Caco-2 (cell line): ENCODE results near the gene TMCO5A. TPM values are rescaled to one million over a fixed set of nuclear protein-coding genes. Genes with fewer than 3 reads are reported as not detected.

Experiments used
- Bru-seq: library from RNA; stranded (reverse); fragments of 400-500 nt; gene quantifications from one replicate; lab custom pipeline; 2021; lab: Mats Ljungman, UMichigan
- BruChase-seq, 2 experiments: library from RNA; stranded (reverse); fragments of 400-500 nt; gene quantifications; one replicate each; lab custom pipeline; 2021; lab: Mats Ljungman, UMichigan
- BruUV-seq: library from RNA; stranded (reverse); fragments of 400-500 nt; replicated peaks from 2 replicates; lab custom pipeline; 2021; lab: Mats Ljungman, UMichigan
- CTCF ChIA-PET: fragments of 300-600 bp; sonication (Branson Sonifier 250); formaldehyde crosslinking; loops from one replicate; lab custom pipeline; 2022; ENCODE audit warnings: antibody characterized with exemption; lab: Charles Lee
- POLR2A ChIA-PET: fragments of 300-600 bp; sonication (Branson Sonifier 250); formaldehyde crosslinking; loops from one replicate; lab custom pipeline; 2022; ENCODE audit warnings: antibody characterized with exemption; lab: Charles Lee
- DNase-seq, 2 experiments: peaks; one replicate each; pipeline versions ENCODE4 v3.0.0 to v3.0.0-alpha.2; 2020 to 2022
- H3K27me3 ChIP-seq: replicated peaks from 2 replicates; pipeline ENCODE4 v1.6.0; 2011; ENCODE audit warnings: low read length; ENCODE audit not compliant: control insufficient read depth, insufficient read depth
- H3K36me3 ChIP-seq: 2 replicates; pipeline ENCODE4 v1.5.1; 2011; ENCODE audit warnings: low read length; ENCODE audit not compliant: control insufficient read depth, insufficient read depth
- H3K4me1 ChIP-seq: fragments of 250-450 bp; sonication (Bioruptor Pico); 2 replicates; pipeline ENCODE4 v1.5.1; 2020; ENCODE audit warnings: mild to moderate bottlenecking
- H3K4me3 ChIP-seq: 2 replicates; pipeline ENCODE4 v1.5.1; 2011; ENCODE audit warnings: low read depth, mild to moderate bottlenecking, control low read depth, low read length
- H3K9me3 ChIP-seq: fragments of 250-450 bp; sonication (Bioruptor Pico); 2 replicates; pipeline ENCODE4 v1.5.1; 2020; ENCODE audit warnings: mild to moderate bottlenecking, moderate library complexity
- H3K27ac Mint-ChIP-seq: one replicate; pipeline ENCODE4 v1.8.0; 2022; ENCODE audit warnings: mixed read lengths; ENCODE audit not compliant: unreplicated experiment
- H3K27me3 Mint-ChIP-seq: one replicate; pipeline ENCODE4 v1.8.0; 2022; ENCODE audit warnings: mixed read lengths; ENCODE audit not compliant: insufficient read depth, unreplicated experiment
- H3K36me3 Mint-ChIP-seq: one replicate; pipeline ENCODE4 v1.8.0; 2022; ENCODE audit warnings: mild to moderate bottlenecking, mixed read lengths; ENCODE audit not compliant: insufficient read depth, unreplicated experiment
- H3K4me1 Mint-ChIP-seq: one replicate; pipeline ENCODE4 v1.8.0; 2022; ENCODE audit warnings: low read depth, mixed read lengths; ENCODE audit not compliant: unreplicated experiment
- H3K4me3 Mint-ChIP-seq: one replicate; pipeline ENCODE4 v1.8.0; 2022; ENCODE audit warnings: mild to moderate bottlenecking, moderate library complexity, mixed read lengths; ENCODE audit not compliant: unreplicated experiment
- H3K9me3 Mint-ChIP-seq: one replicate; pipeline ENCODE4 v1.8.0; 2022; ENCODE audit warnings: mixed read lengths; ENCODE audit not compliant: unreplicated experiment
- intact Hi-C: fragments of 100-400 bp; cut with micrococcal nuclease; formaldehyde crosslinking; loops from one replicate; pipeline ENCODE4 v1.10.0; 2022; ENCODE audit not compliant: unreplicated experiment
- long read RNA-seq: library from polyadenylated mRNA; stranded (forward); transcript quantifications from one replicate; pipeline ENCODE4 v2.0.0, GENCODE V29; 2022
- total RNA-seq: library from RNA; stranded (reverse); gene quantifications from 2 replicates; pipeline ENCODE4 v1.2.3, GENCODE V29; 2022
- TF ChIP-seq, protein P1 (sequence below), 2 experiments: fragments of 200-600 bp in 1 of 2; IDR thresholded peaks; 1 replicate in 1 of 2; 2 replicates in 1 of 2; pipeline versions ENCODE4 v1.5.1 to v1.8.0; 2011 to 2022; ENCODE audit warnings: antibody characterized with exemption in 1 of 2, control low read depth in 1 of 2, inconsistent platforms in 1 of 2, low read depth in 1 of 2, low read length in 1 of 2, mild to moderate bottlenecking in 1 of 2, moderate library complexity in 1 of 2; ENCODE audit not compliant: insufficient read depth in 1 of 2, severe bottlenecking in 1 of 2, unreplicated experiment in 1 of 2

The TMCO5A gene
- total RNA-seq, result not detected in 2 replicates
- not detected for Bru-seq, nascent RNA
- not detected for BruChase-seq, experiment 1, labeled RNA remaining after a 2-hour chase
- BruChase-seq, experiment 2, labeled RNA remaining after a 6-hour chase, result not detected
- long read RNA-seq, result 0 reads

DNA sequence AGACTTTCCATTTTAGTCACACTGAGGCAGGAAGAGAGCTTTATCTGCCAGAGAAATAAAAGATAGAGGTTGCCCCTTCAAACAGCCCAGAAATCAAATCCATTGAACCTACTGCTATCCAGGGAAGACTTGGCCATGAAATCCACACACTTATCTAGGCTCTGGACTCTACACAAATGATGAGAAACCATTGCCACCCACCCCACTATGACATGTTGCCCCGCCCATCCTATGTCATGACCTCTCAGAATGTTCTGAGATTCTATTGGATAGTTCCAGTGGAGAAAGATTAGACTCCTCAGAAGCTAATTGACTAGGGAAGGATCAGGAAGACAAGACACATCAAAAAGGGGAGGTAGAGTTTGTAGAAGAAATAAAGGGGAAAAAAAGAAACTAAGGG lies at the start of gene TMCO5A:
TSS of gene TMCO5A (plus strand) at position 301 of the 400 bp plus-strand sequence. CDS start 1,684 bp downstream, outside the sequence.
- CTCF ChIA-PET, result no interaction called here
- POLR2A ChIA-PET, result no interaction called here

DNA sequence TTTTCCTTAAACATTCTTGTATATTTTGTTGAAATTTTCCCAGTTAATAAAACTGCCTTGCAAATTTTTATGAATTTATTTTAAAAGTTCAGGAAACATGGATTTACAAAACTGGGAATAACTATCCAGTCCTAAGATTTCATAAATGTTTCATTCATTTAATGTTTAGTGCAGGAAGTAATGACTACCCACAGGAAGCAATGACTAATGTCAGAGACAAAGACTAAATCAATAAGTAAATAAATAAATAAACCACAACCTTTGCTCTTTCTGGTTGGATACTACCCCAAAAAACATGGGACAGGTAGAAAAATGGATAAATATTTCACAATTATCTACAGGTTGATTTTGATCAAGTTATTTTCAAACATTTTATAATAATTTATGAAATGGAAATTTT lies 48.8 kb upstream of the TMCO5A start:
- Histone ChIP-seq H3K4me3 (no peak overlapping the region), H3K9me3 (no peaks in the 10 kb centered on the region), H3K27me3 (no peaks in the 10 kb centered on the region), H3K36me3 (no peaks in the 10 kb centered on the region), H3K4me1 (no peaks in the 10 kb centered on the region)
- Mint-ChIP-seq H3K9me3 (no peaks in the 10 kb centered on the region), H3K36me3 (no peaks in the 10 kb centered on the region), H3K4me1 (no peaks in the 10 kb centered on the region), H3K4me3 (no peak overlapping the region), H3K27ac (no peak overlapping the region), H3K27me3 (peaks cover 25% of the 10 kb centered on the region)
- ChIA-PET CTCF (no interaction called here), POLR2A (no interaction called here)
- intact Hi-C loops, result loop anchor here (10.0 kb wide), 2 partner anchors 681 to 751 kb away; no protein-coding TSS in a partner anchor
- TF ChIP-seq, protein P1, sequence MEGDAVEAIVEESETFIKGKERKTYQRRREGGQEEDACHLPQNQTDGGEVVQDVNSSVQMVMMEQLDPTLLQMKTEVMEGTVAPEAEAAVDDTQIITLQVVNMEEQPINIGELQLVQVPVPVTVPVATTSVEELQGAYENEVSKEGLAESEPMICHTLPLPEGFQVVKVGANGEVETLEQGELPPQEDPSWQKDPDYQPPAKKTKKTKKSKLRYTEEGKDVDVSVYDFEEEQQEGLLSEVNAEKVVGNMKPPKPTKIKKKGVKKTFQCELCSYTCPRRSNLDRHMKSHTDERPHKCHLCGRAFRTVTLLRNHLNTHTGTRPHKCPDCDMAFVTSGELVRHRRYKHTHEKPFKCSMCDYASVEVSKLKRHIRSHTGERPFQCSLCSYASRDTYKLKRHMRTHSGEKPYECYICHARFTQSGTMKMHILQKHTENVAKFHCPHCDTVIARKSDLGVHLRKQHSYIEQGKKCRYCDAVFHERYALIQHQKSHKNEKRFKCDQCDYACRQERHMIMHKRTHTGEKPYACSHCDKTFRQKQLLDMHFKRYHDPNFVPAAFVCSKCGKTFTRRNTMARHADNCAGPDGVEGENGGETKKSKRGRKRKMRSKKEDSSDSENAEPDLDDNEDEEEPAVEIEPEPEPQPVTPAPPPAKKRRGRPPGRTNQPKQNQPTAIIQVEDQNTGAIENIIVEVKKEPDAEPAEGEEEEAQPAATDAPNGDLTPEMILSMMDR (IDR thresholded peaks at IDR 0.05; ENCODE audit: insufficient read depth in 1 of 2, low read depth in 1 of 2, low read length in 1 of 2, severe bottlenecking in 1 of 2, unreplicated experiment in 1 of 2), result no peak
- DNase-seq, result no peak
- BruUV-seq, result no TSS peak

More for the DNA sequence above, at the start of gene TMCO5A:
- Histone ChIP-seq H3K36me3 (no peaks in the 10 kb centered on the region), H3K27me3 (no peaks in the 10 kb centered on the region), H3K9me3 (no peaks in the 10 kb centered on the region), H3K4me3 (no peak within 1 kb of the TSS), H3K4me1 (peaks cover 4% of the 10 kb centered on the region; the same call in 1 of the 2 replicates)
- Mint-ChIP-seq H3K36me3 (no peaks in the 10 kb centered on the region), H3K4me3 (no peak within 1 kb of the TSS), H3K4me1 (no peaks in the 10 kb centered on the region), H3K27ac (no peak within 1 kb of the TSS), H3K9me3 (peaks cover 10% of the 10 kb centered on the region), H3K27me3 (no peaks in the 10 kb centered on the region)
- BruUV-seq, result no TSS peak
- intact Hi-C loops, result no loop called here
- no peak for DNase-seq
- TF ChIP-seq, protein P1 (IDR thresholded peaks at IDR 0.05; ENCODE audit: insufficient read depth in 1 of 2, low read depth in 1 of 2, low read length in 1 of 2, severe bottlenecking in 1 of 2, unreplicated experiment in 1 of 2), result no peak

DNA sequence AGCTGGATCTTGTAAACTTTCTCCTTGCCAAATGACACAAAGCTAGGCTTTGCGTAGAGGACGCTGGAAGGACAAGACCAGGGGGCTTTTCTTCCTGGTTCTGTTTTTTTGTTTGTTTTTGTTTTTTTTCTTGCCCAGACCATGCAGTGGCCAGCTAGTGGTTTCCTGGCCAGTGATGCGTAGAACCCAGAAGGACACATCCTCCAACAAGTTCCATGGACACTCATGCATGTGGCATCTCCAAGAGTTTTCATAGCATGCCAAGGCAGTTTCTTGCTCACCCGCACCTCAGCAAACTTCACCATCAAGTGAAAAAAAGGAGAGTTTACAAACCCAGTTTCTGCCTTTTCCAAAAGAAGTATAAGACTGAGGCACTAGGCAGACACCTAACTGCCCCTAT lies 46.1 kb upstream of the TMCO5A start:
- intact Hi-C loops, result loop anchor here (10.0 kb wide), 2 partner anchors 684 to 754 kb away; no protein-coding TSS in a partner anchor
- H3K4me1 ChIP-seq, result no peaks in the 10 kb centered on the region
- H3K9me3 ChIP-seq, result no peaks in the 10 kb centered on the region
- POLR2A ChIA-PET, result no interaction called here
- CTCF ChIA-PET, result no interaction called here
- peaks cover 26% of the 10 kb centered on the region for H3K27me3 Mint-ChIP-seq
- H3K4me1 Mint-ChIP-seq, result no peaks in the 10 kb centered on the region
- H3K4me3 ChIP-seq, result no peak overlapping the region
- DNase-seq, result no peak
- no peaks in the 10 kb centered on the region for H3K36me3 Mint-ChIP-seq
- H3K9me3 Mint-ChIP-seq, result no peaks in the 10 kb centered on the region
- BruUV-seq, result no TSS peak
- TF ChIP-seq, protein P1 (IDR thresholded peaks at IDR 0.05; ENCODE audit: insufficient read depth in 1 of 2, low read depth in 1 of 2, low read length in 1 of 2, severe bottlenecking in 1 of 2, unreplicated experiment in 1 of 2), result no peak
- H3K27me3 ChIP-seq, result no peaks in the 10 kb centered on the region
- no peak overlapping the region for H3K4me3 Mint-ChIP-seq
- no peaks in the 10 kb centered on the region for H3K36me3 ChIP-seq
- H3K27ac Mint-ChIP-seq, result no peak overlapping the region
